ENCODE data around the gene NAGA.
"Not testable (repeated sequence)": the region's sequence is repeated elsewhere in the genome, so short reads cannot be mapped to it uniquely, and the experiment has no call there.

Gene NAGA

DNA sequence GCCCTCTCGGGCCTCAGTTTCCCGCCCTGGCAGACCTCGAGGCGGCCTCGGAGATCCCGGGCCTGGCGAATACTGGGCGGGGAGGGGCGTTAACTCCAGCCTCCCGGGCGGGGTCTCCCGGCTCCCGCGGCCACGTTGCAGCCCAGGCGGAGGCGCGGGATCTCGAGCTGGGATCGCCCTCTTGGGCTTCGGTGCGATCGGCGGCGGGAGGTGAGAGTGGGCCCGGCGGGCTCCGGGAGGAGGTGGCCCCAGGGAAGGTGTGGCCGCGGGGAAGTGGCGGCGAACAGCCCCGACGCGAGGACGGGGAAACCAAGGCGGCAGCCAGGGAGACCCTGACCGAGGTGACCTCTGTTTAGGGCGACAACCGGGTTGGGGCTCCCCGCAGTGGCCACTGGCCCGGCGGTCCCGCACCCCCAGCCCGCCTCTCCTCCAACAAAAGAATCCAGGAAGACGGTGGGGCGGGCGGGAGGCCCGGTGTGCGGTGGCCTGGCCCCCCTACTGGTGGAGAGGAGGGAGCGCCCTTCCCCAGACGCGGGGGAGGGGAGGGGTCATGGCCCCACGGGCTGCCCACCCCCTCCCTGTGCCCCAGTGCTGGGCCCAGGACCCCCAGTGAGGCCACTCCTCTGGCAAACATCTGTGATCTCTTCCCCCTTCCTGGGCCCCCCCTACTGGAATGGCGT is 3.7 kb upstream of the NAGA start, which contains the start of gene PHETA2:
TSS of gene PHETA2 (plus strand) at position 117 of the 680 bp plus-strand sequence. CDS start 3,046 bp downstream, outside the sequence.
- peaks cover 17% of the 10 kb centered on the region for H3K27me3 ChIP-seq (ENCODE audit: insufficient read depth, low read length)
- H3K4me3 ChIP-seq (ENCODE audit: low read length): peak within 1 kb of the TSS; percentile 61; the same call in 1 of the 2 replicates
- no peaks in the 10 kb centered on the region for H3K9me3 ChIP-seq (ENCODE audit: insufficient read depth, low read depth, low read length)
- H3K36me3 ChIP-seq (ENCODE audit: insufficient read depth, low read depth, low read length): no peaks in the 10 kb centered on the region
- H3K4me1 ChIP-seq (ENCODE audit: insufficient read depth, low read length): peaks cover 18% of the 10 kb centered on the region; the same call in 1 of the 2 replicates
- H3K27ac ChIP-seq (ENCODE audit: low read length): no peak within 1 kb of the TSS
- H3K9ac ChIP-seq (ENCODE audit: low read depth, low read length): peak within 1 kb of the TSS; percentile 41; the same call in 1 of the 2 replicates

DNA sequence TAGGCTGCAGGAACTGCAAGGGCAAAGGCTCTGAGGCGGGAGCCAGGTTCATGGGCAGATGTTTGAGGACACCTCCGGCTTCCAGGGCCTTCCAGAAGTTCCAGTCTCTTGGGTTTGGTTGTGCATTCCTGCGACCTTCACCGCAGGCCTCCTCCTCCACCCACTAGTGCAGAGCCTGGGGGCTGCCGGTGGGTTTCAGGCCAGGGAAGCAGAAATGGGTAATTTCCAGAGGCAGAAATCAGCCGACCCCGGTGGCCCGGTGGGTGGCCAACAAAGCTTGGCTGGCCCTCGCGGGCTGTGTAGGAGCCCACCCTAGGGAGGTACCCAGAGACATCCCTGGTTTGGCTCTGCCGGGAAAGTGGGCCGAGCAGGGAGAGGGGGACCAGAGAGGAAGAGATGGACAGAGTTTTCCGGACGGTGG is 3.0 kb upstream of the NAGA start:
- H3K9ac ChIP-seq (ENCODE audit: low read depth, low read length): no peak overlapping the region
- H3K27ac ChIP-seq (ENCODE audit: low read length): no peak overlapping the region
- peak overlapping the region; percentile 61; the same call in 1 of the 2 replicates for H3K4me3 ChIP-seq (ENCODE audit: low read length)

DNA sequence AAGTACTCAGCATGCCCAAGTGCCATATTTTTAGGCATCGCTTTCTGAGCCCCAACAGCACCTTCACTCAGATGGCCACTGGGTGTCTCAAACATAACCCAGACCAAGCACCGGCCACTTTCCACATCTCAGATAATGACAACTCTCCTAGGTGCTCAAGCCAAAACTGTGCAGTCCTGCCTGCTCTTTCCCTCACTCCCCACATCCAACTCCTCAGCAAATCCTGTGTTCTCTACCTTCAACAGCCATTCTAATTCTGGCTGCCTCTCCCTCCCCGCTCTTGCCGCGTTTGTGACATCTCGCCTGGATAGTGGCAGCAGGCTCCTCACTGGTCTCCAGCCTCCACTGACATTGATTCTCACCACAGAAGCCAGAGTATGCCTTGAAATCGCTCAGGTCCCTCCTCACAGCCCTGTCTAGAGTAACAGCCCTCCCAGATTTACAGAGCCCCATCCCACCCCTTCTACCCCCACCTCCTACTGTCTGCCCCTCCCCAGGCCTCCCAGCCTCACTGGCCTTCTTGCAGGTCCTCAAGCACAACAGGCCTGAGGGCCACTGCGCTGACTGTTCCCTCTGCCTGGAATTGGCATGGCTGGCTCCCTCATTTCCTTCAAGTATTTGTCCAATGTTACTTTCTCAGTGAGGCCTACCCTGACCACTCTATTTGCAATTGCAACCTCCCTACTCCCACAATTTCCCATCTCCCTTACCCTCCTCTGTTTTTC is 2.2 kb upstream of the NAGA start:
- Histone ChIP-seq H3K4me1 (ENCODE audit: insufficient read depth, low read length) (peaks cover 11% of the 10 kb centered on the region; the same call in 1 of the 2 replicates), H3K27me3 (ENCODE audit: insufficient read depth, low read length) (peaks cover 17% of the 10 kb centered on the region), H3K4me3 (ENCODE audit: low read length) (no peak overlapping the region), H3K9ac (ENCODE audit: low read depth, low read length) (no peak overlapping the region), H3K9me3 (ENCODE audit: insufficient read depth, low read depth, low read length) (no peaks in the 10 kb centered on the region), H3K27ac (ENCODE audit: low read length) (no peak overlapping the region), H3K36me3 (ENCODE audit: insufficient read depth, low read depth, low read length) (peaks cover 5% of the 10 kb centered on the region; the same call in 1 of the 2 replicates)

More for the DNA sequence above, 3.0 kb upstream of the NAGA start:
- H3K9me3 ChIP-seq (ENCODE audit: insufficient read depth, low read depth, low read length): no peaks in the 10 kb centered on the region
- peaks cover 13% of the 10 kb centered on the region; the same call in 1 of the 2 replicates for H3K4me1 ChIP-seq (ENCODE audit: insufficient read depth, low read length)
- H3K27me3 ChIP-seq (ENCODE audit: insufficient read depth, low read length): peaks cover 17% of the 10 kb centered on the region
- H3K36me3 ChIP-seq (ENCODE audit: insufficient read depth, low read depth, low read length): no peaks in the 10 kb centered on the region

DNA sequence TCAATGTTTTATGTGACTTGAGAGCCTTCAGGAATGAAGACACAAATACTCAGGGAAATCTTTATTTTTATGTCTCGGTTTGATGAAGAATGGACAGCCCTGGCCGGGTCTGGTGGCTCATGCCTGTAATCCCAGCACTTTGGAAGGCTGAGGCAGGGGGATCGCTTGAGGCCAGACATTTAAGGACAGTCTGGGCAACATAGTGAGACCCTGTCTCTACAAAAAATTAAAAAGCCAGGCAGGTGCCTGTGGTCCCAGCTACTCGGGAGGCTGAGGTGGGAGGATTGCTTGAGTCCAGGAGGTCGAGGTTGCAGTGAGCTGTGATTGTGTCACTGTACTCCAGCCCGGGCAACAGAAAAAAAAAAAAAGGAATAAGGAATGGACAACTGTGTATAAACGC is 896 bp upstream of the NAGA start:
- not testable (repeated sequence) for H3K9me3 ChIP-seq (ENCODE audit: insufficient read depth, low read depth, low read length); H3K9ac ChIP-seq (ENCODE audit: low read depth, low read length); H3K27ac ChIP-seq (ENCODE audit: low read length)
- Histone ChIP-seq H3K4me3 (ENCODE audit: low read length) (peak overlapping the region; percentile 83), H3K27me3 (ENCODE audit: insufficient read depth, low read length) (peaks cover 17% of the 10 kb centered on the region), H3K36me3 (ENCODE audit: insufficient read depth, low read depth, low read length) (peaks cover 11% of the 10 kb centered on the region), H3K4me1 (ENCODE audit: insufficient read depth, low read length) (peaks cover 11% of the 10 kb centered on the region; the same call in 1 of the 2 replicates)

DNA sequence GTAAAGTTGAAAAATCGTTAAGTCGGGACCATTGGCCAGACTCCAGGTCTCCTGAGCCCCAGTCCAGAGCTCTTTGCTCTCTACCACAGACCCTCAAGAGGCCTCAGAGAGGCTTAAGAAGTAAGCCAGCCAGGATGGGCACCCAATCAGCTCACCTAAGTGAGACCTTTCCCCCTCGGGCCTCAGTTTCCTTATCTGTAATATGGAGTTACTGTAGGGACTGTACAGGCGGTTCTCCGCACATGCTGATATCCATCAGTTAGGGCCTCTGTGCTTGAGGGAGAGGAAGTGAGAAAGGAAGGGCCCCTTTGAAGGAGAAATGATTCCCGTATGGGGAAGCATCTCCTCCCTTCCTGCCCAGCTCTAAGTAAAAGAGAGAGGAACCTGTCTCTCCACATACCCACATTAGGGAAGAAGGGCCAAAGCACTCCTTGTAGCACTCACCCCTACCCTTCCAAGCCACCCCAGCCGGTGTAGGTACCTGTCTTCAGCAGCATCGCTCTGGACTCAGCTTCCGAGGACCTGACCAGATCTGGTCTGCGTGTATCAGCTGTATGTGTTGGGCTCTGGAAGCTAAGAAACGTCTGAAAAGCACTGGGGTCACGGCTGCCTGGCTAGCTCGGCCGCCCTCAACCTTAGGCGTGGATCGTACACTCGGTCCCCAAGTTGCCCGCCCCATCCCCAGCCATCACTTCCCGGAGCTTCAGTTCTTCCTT is 653 bp downstream of the NAGA start:
- Histone ChIP-seq H3K36me3 (ENCODE audit: insufficient read depth, low read depth, low read length) (peaks cover 19% of the 10 kb centered on the region), H3K9me3 (ENCODE audit: insufficient read depth, low read depth, low read length) (no peaks in the 10 kb centered on the region), H3K27me3 (ENCODE audit: insufficient read depth, low read length) (peaks cover 17% of the 10 kb centered on the region), H3K27ac (ENCODE audit: low read length) (no peak overlapping the region), H3K9ac (ENCODE audit: low read depth, low read length) (peak overlapping the region; percentile 73; the same call in 1 of the 2 replicates), H3K4me1 (ENCODE audit: insufficient read depth, low read length) (peaks cover 19% of the 10 kb centered on the region; the same call in 1 of the 2 replicates), H3K4me3 (ENCODE audit: low read length) (peak overlapping the region; percentile 83)

DNA sequence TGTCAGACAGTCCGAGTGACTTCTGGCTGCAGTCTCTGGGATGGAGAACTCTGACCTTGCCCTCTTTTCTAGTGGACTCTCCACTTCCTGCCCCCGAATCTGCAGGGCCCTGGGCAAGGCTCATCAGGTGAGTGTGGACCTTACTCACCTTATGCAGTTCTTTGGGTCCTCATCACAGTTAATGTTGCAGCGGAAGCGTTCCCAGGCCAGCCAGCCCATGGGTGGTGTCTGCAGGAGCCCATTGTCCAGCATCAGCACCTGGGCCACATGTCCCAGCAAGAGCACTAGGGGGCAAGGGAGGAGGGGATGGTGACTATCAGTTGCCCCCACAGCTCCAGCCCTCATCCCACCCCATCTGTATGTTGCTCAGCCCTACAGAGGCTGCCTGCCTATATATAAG is 2.3 kb downstream of the NAGA start:
- Histone ChIP-seq H3K36me3 (ENCODE audit: insufficient read depth, low read depth, low read length) (peaks cover 23% of the 10 kb centered on the region), H3K27ac (ENCODE audit: low read length) (no peak overlapping the region), H3K9me3 (ENCODE audit: insufficient read depth, low read depth, low read length) (no peaks in the 10 kb centered on the region), H3K4me1 (ENCODE audit: insufficient read depth, low read length) (peaks cover 20% of the 10 kb centered on the region; the same call in 1 of the 2 replicates), H3K9ac (ENCODE audit: low read depth, low read length) (no peak overlapping the region), H3K4me3 (ENCODE audit: low read length) (no peak overlapping the region), H3K27me3 (ENCODE audit: insufficient read depth, low read length) (peaks cover 9% of the 10 kb centered on the region)

DNA sequence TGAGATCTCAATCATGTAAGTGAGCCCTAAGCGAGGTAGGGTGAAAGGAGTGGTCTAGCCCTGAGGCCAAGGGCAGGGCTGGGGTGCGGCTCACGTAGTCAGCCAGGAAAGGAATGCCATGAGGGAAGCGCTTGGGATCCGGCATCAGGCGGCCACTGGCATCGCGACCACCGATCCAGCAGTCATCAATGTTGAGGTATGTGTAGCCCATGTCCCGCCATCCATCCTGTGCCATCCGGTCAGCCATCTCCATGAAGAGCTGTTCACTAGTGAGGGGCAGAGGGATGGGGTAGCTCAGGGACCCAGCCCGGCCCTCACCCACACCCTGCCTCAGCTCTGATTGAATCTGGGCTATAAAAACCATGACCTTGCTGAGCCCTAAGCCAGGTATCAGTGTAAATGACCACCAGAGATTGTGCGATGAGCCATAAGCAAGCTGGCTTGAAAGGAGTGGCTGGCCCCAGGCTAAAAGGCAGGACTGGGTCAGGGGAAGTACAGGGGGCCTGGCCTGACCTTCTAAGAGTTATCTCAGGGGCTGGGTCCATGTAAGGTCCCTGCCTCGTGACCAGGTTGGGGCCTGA is 2.9 kb downstream of the NAGA start:
- peaks cover 5% of the 10 kb centered on the region; the same call in 1 of the 2 replicates for H3K27me3 ChIP-seq (ENCODE audit: insufficient read depth, low read length)
- H3K9me3 ChIP-seq (ENCODE audit: insufficient read depth, low read depth, low read length): no peaks in the 10 kb centered on the region
- H3K36me3 ChIP-seq (ENCODE audit: insufficient read depth, low read depth, low read length): peaks cover 23% of the 10 kb centered on the region
- H3K4me3 ChIP-seq (ENCODE audit: low read length): no peak overlapping the region
- H3K4me1 ChIP-seq (ENCODE audit: insufficient read depth, low read length): peaks cover 20% of the 10 kb centered on the region; the same call in 1 of the 2 replicates
- no peak overlapping the region for H3K27ac ChIP-seq (ENCODE audit: low read length)
- H3K9ac ChIP-seq (ENCODE audit: low read depth, low read length): no peak overlapping the region

DNA sequence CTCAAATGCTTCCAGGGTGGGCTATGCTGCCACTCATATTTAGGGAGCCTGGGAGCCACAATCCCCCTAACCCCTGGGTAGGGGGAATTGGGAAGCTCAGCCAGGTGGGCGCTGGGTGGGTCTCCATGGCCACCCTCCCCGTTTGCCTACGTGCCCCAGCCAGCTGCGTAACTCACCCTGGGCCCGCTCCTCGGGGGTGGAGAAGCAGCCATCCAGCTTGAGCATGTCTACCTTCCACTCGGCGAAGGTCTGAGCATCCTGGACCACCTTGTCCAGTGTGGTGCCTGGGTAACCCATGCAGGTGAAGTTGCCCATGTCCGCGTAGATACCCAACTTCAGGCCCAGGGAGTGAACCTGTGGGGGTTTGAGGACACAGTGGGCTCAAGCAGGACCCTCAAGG is 3.7 kb downstream of the NAGA start:
- Histone ChIP-seq H3K36me3 (ENCODE audit: insufficient read depth, low read depth, low read length) (peaks cover 23% of the 10 kb centered on the region), H3K9me3 (ENCODE audit: insufficient read depth, low read depth, low read length) (no peaks in the 10 kb centered on the region), H3K27ac (ENCODE audit: low read length) (no peak overlapping the region)

DNA sequence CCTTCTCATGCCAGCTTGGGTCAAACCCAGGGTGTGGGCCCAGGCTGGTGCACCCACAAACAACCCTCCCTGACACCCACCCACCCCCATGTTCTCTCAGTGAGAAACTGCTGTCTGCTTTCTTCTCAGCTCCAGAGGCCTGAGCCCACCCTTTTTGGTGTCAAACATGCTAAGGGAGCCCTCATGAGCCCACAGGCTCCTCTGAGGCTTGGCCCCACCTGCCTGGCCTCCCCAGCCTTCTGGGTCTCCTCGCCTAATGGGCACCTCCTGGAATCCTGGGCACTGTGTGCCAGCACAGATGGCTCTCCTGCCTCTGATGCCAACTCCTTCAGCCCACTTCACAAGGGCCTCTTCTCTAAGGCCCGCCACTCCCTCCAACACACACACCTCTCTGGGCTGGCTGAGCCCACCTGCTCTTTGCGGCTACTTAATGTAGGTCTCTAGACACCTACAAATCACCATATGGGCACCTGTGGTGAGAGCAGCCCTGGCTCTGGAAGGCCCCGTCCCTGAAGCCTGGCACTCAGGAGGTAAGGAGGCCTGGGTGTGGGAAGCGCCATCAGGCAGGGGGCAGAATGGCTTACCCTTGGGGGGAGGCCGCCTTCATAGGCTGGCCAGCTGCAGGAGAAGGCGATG is 4.4 kb downstream of the NAGA start:
- Histone ChIP-seq H3K36me3 (ENCODE audit: insufficient read depth, low read depth, low read length) (peaks cover 27% of the 10 kb centered on the region), H3K4me1 (ENCODE audit: insufficient read depth, low read length) (peaks cover 19% of the 10 kb centered on the region; the same call in 1 of the 2 replicates), H3K9ac (ENCODE audit: low read depth, low read length) (no peak overlapping the region), H3K9me3 (ENCODE audit: insufficient read depth, low read depth, low read length) (no peaks in the 10 kb centered on the region), H3K4me3 (ENCODE audit: low read length) (no peak overlapping the region), H3K27me3 (ENCODE audit: insufficient read depth, low read length) (peaks cover 5% of the 10 kb centered on the region; the same call in 1 of the 2 replicates), H3K27ac (ENCODE audit: low read length) (no peak overlapping the region)

More for the DNA sequence above, 3.7 kb downstream of the NAGA start:
- H3K9ac ChIP-seq (ENCODE audit: low read depth, low read length): no peak overlapping the region
- no peak overlapping the region for H3K4me3 ChIP-seq (ENCODE audit: low read length)
- H3K4me1 ChIP-seq (ENCODE audit: insufficient read depth, low read length): peaks cover 20% of the 10 kb centered on the region; the same call in 1 of the 2 replicates
- peaks cover 5% of the 10 kb centered on the region; the same call in 1 of the 2 replicates for H3K27me3 ChIP-seq (ENCODE audit: insufficient read depth, low read length)

DNA sequence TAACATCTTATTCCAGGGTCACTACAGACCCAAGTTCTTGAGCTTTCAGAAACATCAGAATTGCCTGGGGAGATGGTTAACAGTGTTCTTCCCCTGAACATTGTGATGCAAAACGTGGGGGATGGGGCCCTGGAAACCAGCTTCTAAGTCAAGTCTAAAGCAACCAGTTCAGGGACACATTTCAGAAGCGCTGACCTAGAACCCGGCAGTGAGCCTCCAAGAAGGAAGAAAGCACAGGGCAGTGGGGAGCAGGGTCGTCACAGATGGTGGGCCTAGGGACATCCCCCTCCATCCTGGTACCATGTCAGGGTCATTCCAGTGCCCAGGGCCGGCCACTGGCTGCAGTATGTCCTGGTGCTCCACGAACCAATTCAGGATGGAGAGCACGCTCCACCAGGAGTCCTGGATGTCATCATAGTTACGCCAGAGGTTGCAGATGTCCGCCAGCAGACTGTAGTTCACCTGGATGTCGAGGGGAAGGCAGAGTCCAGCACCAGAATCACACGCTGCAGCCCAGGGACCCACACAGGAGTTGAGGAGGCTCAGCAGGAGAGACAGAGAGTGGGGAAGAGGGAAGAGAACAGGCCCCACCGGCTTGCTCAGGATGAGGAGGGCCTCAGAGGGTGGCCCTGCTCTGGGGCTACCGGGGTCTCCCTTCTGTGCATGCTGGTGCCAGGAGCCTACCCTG is 5.0 kb downstream of the NAGA start:
- Histone ChIP-seq H3K27me3 (ENCODE audit: insufficient read depth, low read length) (peaks cover 5% of the 10 kb centered on the region; the same call in 1 of the 2 replicates), H3K9me3 (ENCODE audit: insufficient read depth, low read depth, low read length) (no peaks in the 10 kb centered on the region), H3K9ac (ENCODE audit: low read depth, low read length) (no peak overlapping the region; the same call in 1 of the 2 replicates), H3K4me3 (ENCODE audit: low read length) (peak overlapping the region; percentile 39), H3K4me1 (ENCODE audit: insufficient read depth, low read length) (peaks cover 15% of the 10 kb centered on the region; the same call in 1 of the 2 replicates), H3K36me3 (ENCODE audit: insufficient read depth, low read depth, low read length) (peaks cover 33% of the 10 kb centered on the region), H3K27ac (ENCODE audit: low read length) (no peak overlapping the region)
